H1 (cell line): Measurements from ENCODE around the gene SCN7A. TPM values are rescaled to one million over a fixed set of nuclear protein-coding genes. Genes with fewer than 3 reads are reported as not detected.

ENCODE experiments used
- CTCF ChIA-PET: fragments of 300-600 bp; sonication (Branson Sonifier 250); formaldehyde crosslinking; loops from one replicate; lab custom pipeline; 2021; ENCODE audit not compliant: partially characterized antibody; lab: Charles Lee
- POLR2A ChIA-PET: fragments of 300-600 bp; sonication (Branson Sonifier 250); formaldehyde crosslinking; loops from one replicate; lab custom pipeline; 2021; ENCODE audit warnings: inconsistent platforms; ENCODE audit not compliant: partially characterized antibody; lab: Charles Lee
- DNase-seq, 2 experiments: peaks; one replicate each; pipeline versions ENCODE4 v3.0.0 to v3.0.0-alpha.2; 2010 to 2022; ENCODE audit warnings: low spot score in 2 of 2, low read depth in 1 of 2, mixed read lengths in 1 of 2
- FAIRE-seq: peaks from 2 replicates; lab custom pipeline; 2011; peaks lifted over from hg19 to GRCh38; lab: Jason Lieb, UNC
- H2AFZ ChIP-seq: 2 replicates; pipeline ENCODE4 v1.8.1; 2012; ENCODE audit warnings: low read length, inconsistent platforms
- H2AK5ac ChIP-seq: 2 replicates; pipeline ENCODE4 v1.6.1; 2013; ENCODE audit warnings: low read depth, low read length
- H2BK120ac ChIP-seq: replicated peaks from 2 replicates; pipeline ENCODE3; 2013; ENCODE audit warnings: low read depth, low read length, inconsistent platforms
- H2BK12ac ChIP-seq: 2 replicates; pipeline ENCODE4 v1.6.1; 2013; ENCODE audit warnings: low read depth, low read length
- H2BK15ac ChIP-seq: 2 replicates; pipeline ENCODE4 v1.6.1; 2013; ENCODE audit warnings: low read length
- H2BK20ac ChIP-seq: 2 replicates; pipeline ENCODE4 v1.6.1; 2013; ENCODE audit warnings: low read length
- H2BK5ac ChIP-seq: 2 replicates; pipeline ENCODE4 v1.6.1; 2013; ENCODE audit warnings: low read depth, low read length
- H3K14ac ChIP-seq: 2 replicates; pipeline ENCODE4 v1.6.1; 2013; ENCODE audit warnings: inconsistent platforms; ENCODE audit not compliant: insufficient read length
- H3K18ac ChIP-seq: 2 replicates; pipeline ENCODE4 v1.6.1; 2013; ENCODE audit warnings: low read length; ENCODE audit errors: extremely low read depth
- H3K23ac ChIP-seq: 2 replicates; pipeline ENCODE4 v1.6.1; 2013; ENCODE audit warnings: inconsistent platforms; ENCODE audit not compliant: insufficient read length
- H3K23me2 ChIP-seq: 2 replicates; pipeline ENCODE4 v1.6.1; 2013; ENCODE audit warnings: low read depth, low read length
- H3K27ac ChIP-seq: 2 replicates; pipeline ENCODE4 v1.6.1; 2011; ENCODE audit warnings: low read depth, low read length, inconsistent platforms
- H3K27me3 ChIP-seq, 4 experiments: replicated peaks in 1 of 4; 1 replicate in 1 of 4; 2 replicates in 3 of 4; pipeline versions ENCODE4 v1.6.1 to v1.8.1; 2011 to 2013; ENCODE audit warnings: low read length in 3 of 4, mild to moderate bottlenecking in 3 of 4, inconsistent platforms in 2 of 4, mixed read lengths in 2 of 4, moderate library complexity in 1 of 4; ENCODE audit not compliant: control insufficient read depth in 3 of 4, insufficient read depth in 3 of 4; ENCODE audit errors: extremely low read depth in 1 of 4
- H3K36me3 ChIP-seq, 4 experiments: 2 replicates each; pipeline versions ENCODE4 v1.6.1 to v1.8.1; 2011 to 2013; ENCODE audit warnings: mild to moderate bottlenecking in 4 of 4, low read length in 3 of 4, moderate library complexity in 2 of 4, control low read depth in 1 of 4, inconsistent platforms in 1 of 4; ENCODE audit not compliant: insufficient read depth in 4 of 4, control insufficient read depth in 2 of 4
- H3K4ac ChIP-seq: replicated peaks from 2 replicates; pipeline ENCODE3; 2013; ENCODE audit warnings: low read length, low read depth, mixed read lengths, inconsistent platforms; ENCODE audit not compliant: insufficient read length
- H3K4me1 ChIP-seq, 4 experiments: replicated peaks in 1 of 4; 1 replicate in 1 of 4; 2 replicates in 3 of 4; pipeline versions ENCODE4 v1.6.1 to v1.8.1; 2011 to 2013; ENCODE audit warnings: low read length in 3 of 4, inconsistent platforms in 2 of 4, mixed read lengths in 1 of 4; ENCODE audit not compliant: insufficient read depth in 4 of 4, control insufficient read depth in 3 of 4
- H3K4me2 ChIP-seq, 2 experiments: 2 replicates each; pipeline versions ENCODE4 v1.6.1 to v1.8.1; 2011 to 2013; ENCODE audit warnings: low read depth in 2 of 2, low read length in 2 of 2, control low read depth in 1 of 2, inconsistent platforms in 1 of 2, mild to moderate bottlenecking in 1 of 2; ENCODE audit not compliant: insufficient read depth in 1 of 2
- H3K4me3 ChIP-seq, 4 experiments: fragments of 200-600, 300-600 bp in 1 of 4; sonication (generic), shearing (Covaris generic), sonication (Bioruptor Twin) in 1 of 4; 2 replicates each; pipeline versions ENCODE4 v1.5.1 to v1.8.1; 2011 to 2016; ENCODE audit warnings: low read length in 4 of 4, low read depth in 3 of 4, control low read depth in 2 of 4, inconsistent platforms in 2 of 4, mild to moderate bottlenecking in 2 of 4, mixed read lengths in 1 of 4, moderate library complexity in 1 of 4; ENCODE audit not compliant: insufficient read depth in 2 of 4; ENCODE audit errors: extremely low read depth in 1 of 4
- H3K56ac ChIP-seq: replicated peaks from 2 replicates; pipeline ENCODE3; 2013; ENCODE audit warnings: low read depth, mild to moderate bottlenecking, mixed read lengths, low read length, inconsistent platforms; ENCODE audit not compliant: insufficient read length
- H3K79me1 ChIP-seq: 2 replicates; pipeline ENCODE4 v1.6.1; 2013; ENCODE audit warnings: low read depth, low read length, control low read depth
- H3K79me2 ChIP-seq, 2 experiments: 2 replicates each; pipeline versions ENCODE4 v1.6.1 to v1.8.1; 2012 to 2013; ENCODE audit warnings: low read length in 2 of 2, mild to moderate bottlenecking in 2 of 2, inconsistent platforms in 1 of 2; ENCODE audit not compliant: insufficient read depth in 2 of 2, control insufficient read depth in 1 of 2
- H3K9ac ChIP-seq, 4 experiments: replicated peaks in 1 of 4; 1 replicate in 1 of 4; 2 replicates in 3 of 4; pipeline versions ENCODE4 v1.6.1 to v1.8.1; 2011 to 2013; ENCODE audit warnings: low read depth in 3 of 4, low read length in 3 of 4, control low read depth in 2 of 4, mild to moderate bottlenecking in 2 of 4, moderate library complexity in 2 of 4, inconsistent platforms in 1 of 4; ENCODE audit errors: extremely low read depth in 1 of 4
- H3K9me3 ChIP-seq, 2 experiments: 2 replicates each; pipeline versions ENCODE4 v1.6.1 to v1.8.1; 2012 to 2013; ENCODE audit warnings: mild to moderate bottlenecking in 2 of 2, moderate library complexity in 2 of 2, control low read depth in 1 of 2, inconsistent platforms in 1 of 2, low read depth in 1 of 2, low read length in 1 of 2, mixed read lengths in 1 of 2; ENCODE audit not compliant: insufficient read depth in 2 of 2
- H4K20me1 ChIP-seq, 2 experiments: replicated peaks in 1 of 2; 2 replicates each; pipeline versions ENCODE3 to v1.8.1; 2011 to 2013; ENCODE audit warnings: inconsistent platforms in 2 of 2, low read length in 2 of 2, mild to moderate bottlenecking in 1 of 2; ENCODE audit not compliant: insufficient read depth in 2 of 2, control insufficient read depth in 1 of 2
- H4K5ac ChIP-seq: 2 replicates; pipeline ENCODE4 v1.6.1; 2013; ENCODE audit warnings: low read length, low read depth, mixed read lengths, inconsistent platforms; ENCODE audit not compliant: insufficient read length
- H4K8ac ChIP-seq: 2 replicates; pipeline ENCODE4 v1.8.0; 2013; ENCODE audit warnings: mild to moderate bottlenecking, moderate library complexity, low read length, inconsistent platforms; ENCODE audit not compliant: insufficient read depth; ENCODE audit errors: extremely low read depth
- H4K91ac ChIP-seq: replicated peaks from 2 replicates; pipeline ENCODE3; 2013; ENCODE audit warnings: low read length, mixed read lengths, inconsistent platforms; ENCODE audit not compliant: insufficient read length
- CBX5 ChIP-seq: fragments of 300-800, 300-1000 bp; sonication (generic); IDR thresholded peaks from 2 replicates; pipeline ENCODE4 v1.7.1; 2016; ENCODE audit warnings: antibody characterized with exemption, low read length, low read depth
- CHD2 ChIP-seq: IDR thresholded peaks from 2 replicates; pipeline ENCODE4 v1.6.1; 2012; ENCODE audit warnings: low read length, improper control_type of control experiment
- CTBP2 ChIP-seq: IDR thresholded peaks from 2 replicates; pipeline ENCODE4 v1.7.0; 2011; ENCODE audit warnings: borderline replicate concordance, mild to moderate bottlenecking, moderate library complexity, mixed read lengths, low read length; ENCODE audit not compliant: insufficient read depth, insufficient read length
- EP300 ChIP-seq, 2 experiments: IDR thresholded peaks; 1 replicate in 1 of 2; 2 replicates in 1 of 2; pipeline ENCODE4 v1.6.1; 2011 to 2012; ENCODE audit warnings: low read depth in 2 of 2, low read length in 2 of 2, mild to moderate bottlenecking in 2 of 2, borderline replicate concordance in 1 of 2, inconsistent platforms in 1 of 2, moderate library complexity in 1 of 2
- GABPA ChIP-seq: IDR thresholded peaks from 2 replicates; pipeline ENCODE4 v1.6.1; 2011; ENCODE audit warnings: mild to moderate bottlenecking, low read length, moderate library complexity, borderline replicate concordance; ENCODE audit not compliant: insufficient read depth
- NRF1 ChIP-seq: IDR thresholded peaks from 2 replicates; pipeline ENCODE4 v1.6.1; 2011; ENCODE audit warnings: mild to moderate bottlenecking, low read depth, low read length, improper control_type of control experiment
- RAD21 ChIP-seq, 2 experiments: IDR thresholded peaks in 1 of 2; conservative IDR thresholded peaks in 1 of 2; 2 replicates each; pipeline ENCODE4 v1.6.1; 2011; ENCODE audit warnings: low read depth in 2 of 2, low read length in 2 of 2, improper control_type of control experiment in 1 of 2, inconsistent platforms in 1 of 2, mild to moderate bottlenecking in 1 of 2, moderate library complexity in 1 of 2
- SP1 ChIP-seq: IDR thresholded peaks from 2 replicates; pipeline ENCODE4 v1.6.1; 2011; ENCODE audit warnings: low read depth, low read length
- WGBS, 2 experiments: shearing (Covaris generic) in 1 of 2; methylation state at CpG; one replicate each; pipeline versions ENCODE4 v1.1.6 to v1.1.7; 2013 to 2015; ENCODE audit warnings: low lambda C conversion rate in 2 of 2, mixed read lengths in 2 of 2, inconsistent platforms in 1 of 2, low coverage in 1 of 2, missing lambda C conversion rate in 1 of 2; ENCODE audit not compliant: insufficient replicate concordance in 2 of 2, insufficient coverage in 1 of 2, insufficient read length in 1 of 2; ENCODE audit errors: extremely low coverage in 1 of 2, missing lambda C conversion rate in 1 of 2; 5-methylcytosine and 5-hydroxymethylcytosine counted together
- polyA plus RNA-seq, 7 experiments: library from polyadenylated mRNA; depleted of rRNA in 3 of 7; stranded (reverse) in 5 of 7; unstranded in 2 of 7; fragments of >200 nt in 5 of 7; fragments of 200-250 nt in 2 of 7; gene quantifications; 1 replicate in 5 of 7; 2 replicates in 1 of 7; 4 replicates in 1 of 7; pipeline versions ENCODE4 v1.2.1 to v1.2.3, GENCODE V29; 2011 to 2013; ENCODE audit warnings: missing spikeins in 2 of 7, mixed read lengths in 2 of 7
- total RNA-seq: library from RNA; stranded (reverse); fragmentation: NEBNext Ultra II Directional; extraction: Animal tissue kit (Norgen Biotek cat#: 25700); gene quantifications from 2 replicates; pipeline ENCODE4 v1.2.1, GENCODE V29; 2021

The SCN7A gene
- total and polyA plus RNA-seq, 2 of the 8 experiments (the other 6 are each of a cell fraction or from before 2014, with no cell fraction given) = 0.09 to 0.19 TPM

GRCh38 chr2:166485558-166486178, 8.4 kb downstream of the SCN7A start:
- Histone ChIP-seq H3K4ac (no peak overlapping the region), H2AFZ (no peak overlapping the region), H4K5ac (no peak overlapping the region), H3K4me3 (no peak overlapping the region), H4K91ac (no peak overlapping the region), H4K8ac (no peak overlapping the region), H3K23ac (no peak overlapping the region), H2BK12ac (no peak overlapping the region), H2BK120ac (no peak overlapping the region), H3K79me1 (no peaks in the 10 kb centered on the region), H3K23me2 (no peaks in the 10 kb centered on the region), H3K4me1 (no peaks in the 10 kb centered on the region), H3K79me2 (no peaks in the 10 kb centered on the region), H3K27me3 (peaks cover 0 to 1% (median 0%) of the 10 kb centered on the region in 4 experiments; a peak in 1 of 7 replicates), H2BK20ac (no peak overlapping the region), H3K9me3 (no peaks in the 10 kb centered on the region), H3K36me3 (no peaks in the 10 kb centered on the region), H3K27ac (no peak overlapping the region), H2BK5ac (no peak overlapping the region), H3K14ac (no peak overlapping the region), H2AK5ac (no peak overlapping the region), H3K18ac (no peak overlapping the region), H3K4me2 (no peak overlapping the region), H2BK15ac (no peak overlapping the region), H3K56ac (no peak overlapping the region), H4K20me1 (no peaks in the 10 kb centered on the region), H3K9ac (no peak overlapping the region)
- no peak for FAIRE-seq
- 94% methylated on average over 5 of the region's 5 CpGs; no CpG with 5 or more reads in 1 of the 2 experiments for WGBS, 2 experiments
- TF ChIP-seq EP300 (IDR thresholded peaks at IDR 0.05; ENCODE audit: borderline replicate concordance in 1 of 2, low read depth in 2 of 2, low read length in 2 of 2) = no peak
- no peak for TF ChIP-seq CTBP2
- no peak for TF ChIP-seq GABPA
- TF ChIP-seq SP1 = no peak
- TF ChIP-seq NRF1 = no peak
- TF ChIP-seq CBX5 = no peak
- no peak for TF ChIP-seq CHD2
- no peak for TF ChIP-seq RAD21 (IDR thresholded peaks at IDR 0.05 in 1 of 2, conservative IDR thresholded peaks at IDR 0.05 in 1 of 2; ENCODE audit: low read depth in 2 of 2, low read length in 2 of 2)
- no peak for DNase-seq
- CTCF ChIA-PET = no interaction called here
- POLR2A ChIA-PET = no interaction called here
